BJ (cell line): ENCODE measurements around the gene HIF1AN. TPM values are rescaled to one million over a fixed set of nuclear protein-coding genes. Genes with fewer than 3 reads are reported as not detected.

Experiments used
- CTCF ChIA-PET: fragments of 350-600 bp; formaldehyde crosslinking; extraction: SDS; loops from one replicate; lab custom pipeline; 2021; ENCODE audit warnings: antibody characterized with exemption, inconsistent platforms; lab: Yijun Ruan, JAX
- POLR2A ChIA-PET: fragments of 300-600 bp; sonication (Branson Sonifier 250); formaldehyde crosslinking; extraction: SDS; loops from one replicate; lab custom pipeline; 2021; ENCODE audit warnings: antibody characterized with exemption; lab: Charles Lee
- DNase-seq: peaks from one replicate; pipeline ENCODE4 v3.0.0-alpha.2; 2011; ENCODE audit warnings: low read depth
- H3K27me3 ChIP-seq: 2 replicates; pipeline ENCODE4 v1.6.0; 2011; ENCODE audit warnings: low read length; ENCODE audit not compliant: control insufficient read depth, insufficient read depth
- H3K36me3 ChIP-seq: 2 replicates; pipeline ENCODE4 v1.5.1; 2011; ENCODE audit warnings: low read length; ENCODE audit not compliant: control insufficient read depth, insufficient read depth
- H3K4me3 ChIP-seq: 2 replicates; pipeline ENCODE4 v1.5.1; 2011; ENCODE audit warnings: low read depth, mild to moderate bottlenecking, control low read depth, low read length
- polyA plus RNA-seq: library from polyadenylated mRNA; depleted of rRNA; stranded (reverse); fragments of >200 nt; gene quantifications from 2 replicates; pipeline ENCODE4 v1.2.3, GENCODE V29; 2011
- TF ChIP-seq, protein P1 (sequence below): IDR thresholded peaks from 2 replicates; pipeline ENCODE4 v1.5.1; 2011; ENCODE audit warnings: low read depth, mild to moderate bottlenecking, control low read depth, inconsistent platforms, low read length, moderate library complexity; ENCODE audit not compliant: insufficient read depth

The HIF1AN gene
- polyA plus RNA-seq, 1 experiment = 7.4 TPM

DNA sequence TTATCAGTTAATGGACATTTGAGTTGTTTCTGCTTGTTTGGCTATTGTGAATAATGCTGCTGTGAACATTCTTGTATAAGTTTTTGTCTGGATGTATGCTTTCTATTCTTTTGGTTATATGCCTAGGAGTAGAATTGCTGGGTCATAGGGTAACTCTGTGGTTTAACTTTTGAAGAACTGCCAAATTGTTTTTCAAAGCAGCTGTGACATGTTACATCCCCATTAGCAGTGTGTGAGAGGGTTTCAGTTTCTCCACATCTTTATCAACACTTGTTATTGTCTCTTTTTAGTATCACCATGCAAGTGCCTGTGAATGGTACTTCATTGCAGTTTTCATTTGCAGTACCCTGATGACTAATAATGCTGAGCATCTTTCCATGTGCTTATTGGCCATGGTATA, 4.0 kb upstream of the HIF1AN start:
- ChIA-PET CTCF (interaction anchor here (1.1 to 1.6 kb wide), 2 partner anchors 93 to 211 kb away, joined by 3 read pairs; no protein-coding TSS in a partner anchor), POLR2A (no interaction called here)
- H3K4me3 ChIP-seq = no peak overlapping the region
- DNase-seq = no peak
- no peaks in the 10 kb centered on the region for H3K27me3 ChIP-seq
- peaks cover 3% of the 10 kb centered on the region for H3K36me3 ChIP-seq
- TF ChIP-seq, protein P1, sequence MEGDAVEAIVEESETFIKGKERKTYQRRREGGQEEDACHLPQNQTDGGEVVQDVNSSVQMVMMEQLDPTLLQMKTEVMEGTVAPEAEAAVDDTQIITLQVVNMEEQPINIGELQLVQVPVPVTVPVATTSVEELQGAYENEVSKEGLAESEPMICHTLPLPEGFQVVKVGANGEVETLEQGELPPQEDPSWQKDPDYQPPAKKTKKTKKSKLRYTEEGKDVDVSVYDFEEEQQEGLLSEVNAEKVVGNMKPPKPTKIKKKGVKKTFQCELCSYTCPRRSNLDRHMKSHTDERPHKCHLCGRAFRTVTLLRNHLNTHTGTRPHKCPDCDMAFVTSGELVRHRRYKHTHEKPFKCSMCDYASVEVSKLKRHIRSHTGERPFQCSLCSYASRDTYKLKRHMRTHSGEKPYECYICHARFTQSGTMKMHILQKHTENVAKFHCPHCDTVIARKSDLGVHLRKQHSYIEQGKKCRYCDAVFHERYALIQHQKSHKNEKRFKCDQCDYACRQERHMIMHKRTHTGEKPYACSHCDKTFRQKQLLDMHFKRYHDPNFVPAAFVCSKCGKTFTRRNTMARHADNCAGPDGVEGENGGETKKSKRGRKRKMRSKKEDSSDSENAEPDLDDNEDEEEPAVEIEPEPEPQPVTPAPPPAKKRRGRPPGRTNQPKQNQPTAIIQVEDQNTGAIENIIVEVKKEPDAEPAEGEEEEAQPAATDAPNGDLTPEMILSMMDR = no peak

DNA sequence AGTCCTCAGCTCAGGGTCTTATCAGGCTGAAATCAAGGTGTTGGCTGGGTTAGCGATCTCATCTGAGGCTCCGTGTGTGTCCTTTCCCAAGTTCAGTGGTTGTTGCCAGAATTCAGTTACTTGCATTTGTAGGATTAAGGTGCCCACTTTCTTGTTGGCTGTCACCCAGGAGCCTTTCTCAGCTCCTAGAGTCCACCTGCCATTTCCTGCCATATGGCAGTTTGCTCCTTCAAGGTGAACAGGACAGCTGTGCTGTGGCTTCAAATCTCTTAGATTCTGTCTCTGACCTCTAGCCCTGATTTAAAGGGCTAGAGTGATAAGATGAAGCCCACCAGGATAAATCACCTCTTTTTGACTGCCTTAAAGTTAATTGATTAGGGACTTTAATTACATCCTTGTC, 1.0 kb upstream of the HIF1AN start:
- TF ChIP-seq, protein P1 = no peak
- Histone ChIP-seq H3K27me3 (no peaks in the 10 kb centered on the region), H3K4me3 (no peak overlapping the region), H3K36me3 (no peaks in the 10 kb centered on the region)
- DNase-seq = no peak
- POLR2A ChIA-PET = no interaction called here
- CTCF ChIA-PET = interaction anchor here (1.2 to 3.7 kb wide), 8 partner anchors 8 to 340 kb away, joined by 3 to 21 read pairs (median 6); partner anchors contain the start of gene SEC31B

DNA sequence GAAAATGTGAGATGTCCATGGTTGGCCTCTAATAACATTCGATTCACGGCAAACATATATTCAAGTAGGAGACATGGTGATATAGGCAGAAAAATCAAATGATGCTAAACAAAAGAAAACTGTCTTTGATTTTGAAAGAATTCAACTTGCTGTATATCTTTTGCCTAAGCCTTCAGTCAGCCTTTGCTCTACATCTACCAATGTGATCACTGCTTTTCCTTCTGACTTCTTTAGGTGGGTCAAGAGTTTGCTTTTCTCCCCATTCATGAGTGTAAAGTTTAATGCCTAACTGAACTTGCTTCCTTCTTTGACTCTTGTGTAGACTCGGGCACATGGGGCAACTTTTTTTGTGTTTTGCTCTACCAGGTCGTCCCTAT, 417 bp upstream of the HIF1AN start:
- ChIA-PET CTCF (interaction anchor here (0.6 to 3.7 kb wide), 19 partner anchors 9 to 479 kb away, joined by 3 to 21 read pairs (median 4); partner anchors contain the start of gene SEC31B), POLR2A (interaction anchor here (0.6 to 1.2 kb wide), 5 partner anchors 13 to 508 kb away, joined by 3 to 5 read pairs (median 3); no protein-coding TSS in a partner anchor)
- TF ChIP-seq, protein P1 = no peak
- Histone ChIP-seq H3K4me3 (peak overlapping the region; percentile 37), H3K27me3 (no peaks in the 10 kb centered on the region), H3K36me3 (no peaks in the 10 kb centered on the region)
- no peak for DNase-seq

DNA sequence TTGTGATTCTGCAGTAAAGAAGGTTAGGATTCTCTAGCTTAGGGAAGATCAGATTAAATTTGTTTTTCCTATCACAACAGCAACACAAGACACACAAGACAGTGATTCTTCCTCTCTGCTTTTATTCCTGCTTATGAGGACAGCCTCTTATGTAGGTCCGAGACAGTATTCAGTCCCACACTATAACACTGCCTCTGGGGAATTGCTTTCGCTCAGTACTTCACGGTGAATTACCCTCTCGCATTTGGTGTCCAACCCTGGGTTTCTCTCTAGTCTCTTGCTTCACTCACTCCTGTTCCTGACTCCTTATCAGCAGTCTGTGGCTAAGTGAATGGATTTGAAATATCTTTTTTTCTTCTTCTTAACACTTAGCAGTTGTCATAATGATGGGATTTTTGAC, 1.7 kb downstream of the HIF1AN start:
- H3K4me3 ChIP-seq = no peak overlapping the region
- H3K27me3 ChIP-seq = no peaks in the 10 kb centered on the region
- TF ChIP-seq, protein P1 = no peak
- CTCF ChIA-PET = interaction anchor here (0.8 to 3.7 kb wide), 4 partner anchors 16 to 29 kb away, joined by 3 to 10 read pairs (median 4); no protein-coding TSS in a partner anchor
- peaks cover 4% of the 10 kb centered on the region; the same call in 1 of the 2 replicates for H3K36me3 ChIP-seq
- DNase-seq = no peak
- POLR2A ChIA-PET = no interaction called here

DNA sequence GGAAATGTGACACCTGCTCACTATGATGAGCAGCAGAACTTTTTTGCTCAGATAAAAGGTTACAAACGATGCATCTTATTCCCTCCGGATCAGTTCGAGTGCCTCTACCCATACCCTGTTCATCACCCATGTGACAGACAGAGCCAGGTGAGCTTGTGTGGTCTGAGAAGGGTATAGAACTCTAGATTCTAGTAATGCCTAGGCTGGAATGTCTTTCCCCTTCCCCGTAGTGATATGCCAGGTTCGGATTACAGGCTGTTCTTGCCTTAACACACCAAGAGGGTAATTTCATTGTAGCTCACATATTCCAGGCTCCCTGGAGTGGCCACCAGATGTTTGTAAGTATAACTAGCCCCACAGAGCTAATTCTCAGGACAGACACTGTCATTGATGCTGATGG, 9.2 kb downstream of the HIF1AN start:
- Histone ChIP-seq H3K4me3 (no peak overlapping the region), H3K36me3 (peaks cover 30% of the 10 kb centered on the region), H3K27me3 (no peaks in the 10 kb centered on the region)
- ChIA-PET CTCF (interaction anchor here (0.7 to 2.0 kb wide), 2 partner anchors 9 to 26 kb away, joined by 4 to 6 read pairs; partner anchors contain the start of gene HIF1AN), POLR2A (no interaction called here)
- DNase-seq = no peak
- TF ChIP-seq, protein P1 = no peak
